Putamen (tissue), 1 donor: ENCODE measurements around the gene FAIM2.

Source experiments
- DNase-seq: peaks from one replicate; pipeline ENCODE4 v3.0.0-alpha.2; 2016; ENCODE audit warnings: low spot score

The FAIM2 gene

DNA sequence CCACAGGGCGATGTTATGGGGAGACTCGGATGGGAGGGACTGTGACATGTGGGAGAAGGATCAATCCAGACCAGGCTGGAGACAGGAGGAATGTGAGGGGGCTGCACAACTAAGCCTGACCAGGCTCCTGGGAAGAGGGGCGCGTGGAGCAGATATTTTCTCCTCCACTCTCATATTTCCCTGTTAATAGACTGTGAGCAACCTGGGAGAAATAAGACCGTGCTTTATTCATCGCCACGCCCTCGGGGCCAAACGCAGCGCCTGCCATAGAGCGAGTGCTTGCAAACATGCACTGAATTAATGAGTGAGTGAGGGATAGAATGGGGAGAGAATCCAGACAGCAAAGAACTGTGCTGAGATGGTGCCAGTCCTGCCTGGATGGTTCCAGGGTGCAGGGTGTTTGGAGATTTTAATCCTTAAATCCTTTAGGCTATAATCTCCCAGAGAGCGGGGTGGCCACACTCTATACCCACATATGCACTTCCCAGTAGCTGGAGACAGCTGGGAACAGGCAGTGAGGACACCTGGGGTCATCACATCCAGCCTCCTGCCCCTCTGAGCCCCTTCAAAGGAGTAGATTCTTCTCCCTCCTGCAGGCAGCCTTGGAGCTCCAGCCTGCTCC lies 13.6 kb upstream of the FAIM2 start:
- no peak for DNase-seq

DNA sequence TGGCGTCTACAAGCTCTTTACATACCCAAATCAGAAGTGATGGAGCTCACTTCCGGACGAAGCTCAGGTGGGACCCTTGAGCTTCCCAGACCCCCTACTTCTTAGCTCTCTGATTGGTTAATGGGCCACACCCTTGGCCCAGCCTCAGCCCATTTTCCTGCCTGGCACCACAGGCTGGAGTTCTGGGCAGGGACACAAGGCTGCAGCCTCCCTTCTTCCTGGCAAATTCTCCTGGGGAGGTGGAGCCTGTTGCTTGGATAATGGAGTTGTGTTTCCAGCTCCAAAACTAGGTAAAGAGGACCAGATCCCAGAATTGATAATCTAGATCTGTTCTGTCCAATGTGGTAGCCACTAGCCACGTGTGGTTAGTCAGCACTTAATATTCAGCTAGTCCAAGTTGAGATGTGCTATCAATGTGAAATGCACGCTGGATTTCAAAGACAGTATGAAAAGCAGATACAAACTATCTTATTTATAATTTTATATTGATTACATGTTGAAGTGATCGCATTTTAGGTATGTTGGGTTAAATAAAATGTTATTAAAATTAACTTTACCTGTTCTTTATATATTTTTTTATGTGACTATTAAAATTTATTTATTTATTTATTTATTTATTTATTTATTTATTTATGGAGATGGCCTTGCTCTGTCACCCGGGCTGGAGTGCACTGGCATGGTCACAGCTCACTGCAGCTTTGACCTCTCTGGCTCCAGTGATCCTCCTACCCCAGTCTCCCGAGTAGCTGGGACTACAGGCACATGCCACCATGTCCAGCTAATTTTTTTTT lies 12.6 kb upstream of the FAIM2 start:
- no peak for DNase-seq

DNA sequence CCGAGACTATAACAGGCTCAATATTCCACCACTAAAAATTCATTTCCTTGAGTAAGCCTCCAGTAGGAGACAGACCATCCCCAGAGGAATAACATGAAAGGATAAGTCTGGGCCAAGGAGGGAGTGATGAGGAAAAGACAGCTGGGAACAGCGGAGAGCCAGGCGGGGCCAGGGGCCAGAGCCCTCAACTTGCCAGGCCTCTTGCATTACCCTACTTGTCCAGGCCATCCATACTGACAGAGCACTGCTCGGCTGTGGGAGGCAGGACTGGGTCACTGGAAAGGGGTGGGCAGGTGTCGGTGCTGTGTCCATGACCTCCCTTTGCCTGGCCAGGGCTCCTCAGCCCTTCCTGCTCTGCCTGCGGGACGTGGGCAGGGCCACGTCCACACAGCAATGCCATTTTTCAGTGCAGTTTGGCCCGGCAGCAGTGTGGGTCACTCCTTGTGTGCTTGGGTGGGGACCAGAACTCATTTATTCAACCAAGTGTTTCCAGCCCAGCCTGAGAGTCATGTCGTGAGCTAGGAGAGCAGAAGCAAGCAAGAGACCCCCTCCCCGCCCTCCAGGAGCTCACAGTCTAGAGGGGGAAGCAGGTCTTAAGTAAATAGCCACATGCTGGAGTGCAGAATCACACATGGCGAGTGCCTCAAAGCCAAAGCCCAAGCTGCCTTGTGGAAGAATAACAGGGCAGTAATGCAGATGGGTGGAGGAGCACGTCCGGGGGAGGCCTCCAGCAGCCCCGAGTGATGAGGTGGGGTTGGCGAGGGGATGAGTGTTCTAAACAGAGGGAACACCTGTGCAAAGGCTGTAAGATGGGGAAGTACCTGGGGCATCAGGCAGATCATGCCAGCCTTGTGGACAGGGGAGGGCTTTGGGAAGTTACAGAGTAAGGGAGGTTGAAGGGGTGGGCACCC lies 8.9 kb upstream of the FAIM2 start:
- DNase-seq: no peak

DNA sequence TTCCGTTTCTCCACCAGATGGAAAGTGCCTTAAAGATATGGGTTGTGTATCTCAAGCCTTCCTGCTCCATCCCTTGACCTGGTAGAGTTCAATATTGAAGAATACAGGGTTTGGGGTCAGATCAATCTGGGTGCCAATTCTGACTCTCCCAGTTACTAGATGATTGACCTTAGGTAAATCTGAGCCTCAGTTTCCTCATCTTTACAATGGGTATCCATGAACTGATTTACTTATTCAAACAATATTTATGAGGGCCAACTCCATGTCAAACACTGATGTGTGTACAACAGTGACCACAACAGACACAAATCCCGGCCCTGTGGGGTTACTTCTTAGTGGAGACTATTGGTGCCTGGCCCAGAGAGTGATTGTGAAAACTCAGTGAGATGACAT lies 7.5 kb upstream of the FAIM2 start:
- no peak for DNase-seq

DNA sequence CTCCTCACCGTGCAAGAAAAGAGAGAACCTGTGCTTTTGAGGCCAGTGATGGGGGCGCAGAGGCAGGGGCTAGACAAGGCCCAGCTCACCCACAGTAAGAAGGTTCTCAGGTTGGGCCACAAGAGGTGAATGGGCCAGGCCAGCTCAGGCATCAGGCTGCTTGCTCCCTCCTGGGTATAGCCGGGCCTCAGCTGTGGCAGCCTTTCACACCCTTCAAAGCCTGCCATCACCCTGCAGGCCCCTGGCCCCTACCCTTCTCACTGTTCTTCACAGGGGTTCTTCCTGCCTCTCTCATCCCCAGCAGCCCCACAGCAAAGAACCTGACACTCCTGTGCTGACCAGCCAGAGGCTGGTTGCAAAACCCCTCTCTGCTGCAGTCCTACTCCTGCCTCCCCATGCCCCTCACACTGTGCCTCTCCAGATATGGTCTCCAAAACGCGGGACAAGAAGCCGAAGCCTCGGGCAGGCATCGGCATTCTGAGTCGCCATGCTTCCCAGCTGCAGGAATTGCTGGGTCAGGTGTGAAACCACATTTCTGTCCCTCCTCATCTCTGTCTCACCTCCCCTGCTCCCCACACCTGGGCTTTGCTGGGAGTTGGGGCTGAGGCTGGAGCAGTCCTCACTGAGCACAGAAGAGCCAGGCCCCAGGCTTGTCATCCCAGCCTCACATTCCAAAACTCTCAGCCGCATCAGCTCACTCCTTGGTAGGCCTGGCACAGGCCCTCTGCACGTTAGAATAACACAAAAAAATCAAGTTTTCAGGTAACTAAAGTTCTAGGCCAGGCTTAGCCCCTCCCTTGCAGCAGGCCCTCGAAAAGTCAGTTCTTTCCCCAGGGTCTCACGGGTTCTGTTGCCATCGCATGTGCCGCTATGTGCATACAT lies 6.9 kb upstream of the FAIM2 start:
- DNase-seq: no peak

DNA sequence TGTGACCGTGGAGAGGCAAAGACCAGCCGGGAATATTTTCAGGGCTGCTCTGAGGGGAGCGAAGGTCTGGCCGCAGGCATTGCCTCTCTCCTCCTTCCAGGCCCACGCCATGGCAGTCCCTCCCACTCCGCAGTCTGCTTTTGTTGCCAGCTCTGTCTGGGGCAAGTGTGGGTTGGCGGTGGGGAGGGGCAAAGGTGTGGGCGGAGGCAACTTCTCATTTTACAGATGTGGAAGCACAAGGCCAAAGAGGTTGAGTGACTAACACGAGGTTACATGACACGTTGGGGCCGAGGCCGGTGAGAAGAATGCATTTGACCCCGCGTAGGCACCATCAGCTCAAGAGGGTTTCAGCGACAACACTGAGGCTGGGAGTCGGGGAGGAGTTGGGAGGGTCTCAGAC lies 6.1 kb upstream of the FAIM2 start:
- DNase-seq: no peak

GRCh38 chr12:49909356-49909755 lies 5.7 kb upstream of the FAIM2 start:
- no peak for DNase-seq

DNA sequence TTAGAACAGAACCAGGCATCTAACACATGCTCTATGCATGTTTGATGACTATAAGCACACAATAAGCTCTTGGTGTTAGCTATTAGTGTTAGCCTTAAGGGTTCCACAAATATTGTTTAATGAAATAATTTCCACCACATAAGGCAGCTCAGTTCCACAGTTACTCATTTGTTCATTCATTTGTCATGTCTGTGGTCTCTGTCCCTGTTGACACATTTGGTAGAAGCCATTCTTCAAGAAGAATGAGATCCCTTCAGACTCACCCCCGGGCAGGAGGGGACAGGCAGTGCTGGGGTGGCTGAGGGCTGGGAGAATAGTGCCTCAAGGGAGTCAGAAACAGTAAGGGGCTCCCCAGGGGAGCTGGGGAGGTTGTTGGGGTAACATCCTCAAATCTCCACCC lies 3.7 kb upstream of the FAIM2 start:
- DNase-seq: no peak

GRCh38 chr12:49905718-49906314 lies 2.1 kb upstream of the FAIM2 start:
- no peak for DNase-seq

DNA sequence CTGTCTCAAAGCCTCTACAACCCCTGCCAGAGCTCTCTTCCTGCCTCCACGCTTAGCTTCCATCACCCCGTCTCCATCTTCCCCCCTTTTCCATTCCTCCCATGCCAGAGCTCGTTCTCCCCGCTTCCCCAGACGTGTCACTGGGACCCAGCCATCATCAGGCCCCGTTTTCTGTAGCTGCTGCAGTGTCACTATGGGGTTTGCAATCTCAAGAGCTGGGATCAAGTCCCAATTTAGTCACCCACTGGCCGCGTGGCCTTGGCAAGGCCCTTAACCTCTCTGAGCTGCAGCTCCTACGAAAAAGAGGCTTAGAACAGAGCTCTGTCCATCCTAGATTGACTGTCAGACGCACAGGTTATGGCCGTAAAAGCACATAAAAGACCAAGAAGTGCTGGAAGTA lies 901 bp upstream of the FAIM2 start:
- no peak for DNase-seq

DNA sequence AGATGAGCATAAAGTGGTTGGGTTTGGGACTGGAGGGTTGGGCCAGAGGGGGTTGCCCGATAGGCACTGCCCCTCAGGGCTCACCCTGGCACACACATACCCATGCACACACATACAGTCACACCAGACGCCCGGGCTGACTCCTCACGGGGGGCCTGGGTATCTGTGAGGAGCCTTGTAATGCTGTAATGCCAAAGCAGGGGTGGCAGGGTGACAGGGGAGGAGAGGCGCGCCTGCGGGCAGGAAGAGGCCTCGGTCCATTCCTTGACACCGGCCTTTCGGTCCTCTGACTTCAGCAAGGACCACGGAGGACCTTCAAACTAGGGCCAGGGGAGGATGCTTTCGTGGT lies 375 bp downstream of the FAIM2 start:
- DNase-seq: no peak

DNA sequence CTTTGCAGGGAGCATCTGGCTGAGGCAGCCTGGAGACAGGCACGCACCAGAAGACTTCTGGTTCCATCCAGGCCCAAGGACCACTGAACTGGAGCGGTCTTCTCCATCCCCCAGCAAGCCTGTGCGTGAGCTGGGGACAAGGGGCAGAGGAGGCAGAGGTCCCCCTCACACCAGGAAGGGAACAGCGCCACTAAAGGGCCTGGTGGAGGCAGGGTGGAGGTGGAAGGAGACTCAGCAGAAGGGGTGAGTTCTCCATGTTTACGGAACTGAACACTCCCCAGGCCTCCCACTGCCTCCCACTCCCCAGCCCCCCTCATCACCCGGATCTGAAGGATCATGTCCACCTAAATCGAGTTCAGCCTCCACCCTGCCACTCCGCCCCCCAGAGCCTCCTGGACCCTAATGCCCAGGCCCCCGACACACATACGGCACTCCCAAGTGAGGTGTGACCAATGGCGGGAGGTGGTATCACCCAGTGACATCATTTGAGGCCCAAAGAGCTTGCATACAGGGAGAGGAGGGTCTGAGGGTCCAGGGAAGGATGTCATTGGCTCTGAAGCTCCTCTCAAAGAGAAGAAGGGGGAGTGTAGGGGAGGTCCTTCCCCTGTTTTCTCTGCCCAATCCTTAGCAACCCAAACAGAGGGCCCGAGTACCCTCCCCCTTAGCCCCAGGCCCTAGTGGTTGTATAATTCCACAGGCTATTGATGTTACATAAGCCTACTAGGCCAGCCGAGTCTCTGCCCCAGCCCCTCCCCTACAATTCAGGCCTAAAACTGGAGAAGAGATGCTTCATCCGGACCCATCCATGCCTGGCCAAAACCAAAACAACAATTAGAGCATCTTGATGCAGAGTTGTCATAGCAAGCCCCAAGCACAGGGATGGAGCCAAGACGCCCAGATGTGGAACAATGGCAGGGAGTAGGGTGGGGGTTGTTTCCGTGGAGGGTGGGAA lies 1.0 kb downstream of the FAIM2 start:
- peak; percentile 73 for DNase-seq

DNA sequence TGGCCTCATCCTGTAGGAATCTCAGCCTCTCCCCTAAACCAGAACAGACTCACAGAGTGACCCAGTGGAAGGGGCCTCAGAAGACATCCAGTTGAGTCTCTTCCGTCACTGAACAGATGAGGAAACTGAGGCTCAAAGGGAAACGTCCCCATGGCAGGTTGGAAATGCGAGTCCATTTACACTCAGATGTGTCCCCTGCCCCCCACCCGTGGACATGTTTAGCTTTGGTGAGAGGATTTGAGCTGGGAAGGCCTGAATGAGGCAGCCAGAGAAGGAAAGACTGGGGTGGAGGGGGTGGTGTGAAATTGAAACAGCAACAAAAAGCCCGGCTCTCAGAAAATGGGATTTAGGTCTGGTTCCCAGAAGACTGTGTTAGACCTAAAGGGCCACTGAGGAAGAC lies 1.7 kb downstream of the FAIM2 start:
- DNase-seq: no peak

- DNase-seq: no peak
Observed at GRCh38 chr12:49901026-49901425, 2.7 kb downstream of the FAIM2 start.

- DNase-seq: no peak
Observed at GRCh38 chr12:49900371-49900770, 3.3 kb downstream of the FAIM2 start.

DNA sequence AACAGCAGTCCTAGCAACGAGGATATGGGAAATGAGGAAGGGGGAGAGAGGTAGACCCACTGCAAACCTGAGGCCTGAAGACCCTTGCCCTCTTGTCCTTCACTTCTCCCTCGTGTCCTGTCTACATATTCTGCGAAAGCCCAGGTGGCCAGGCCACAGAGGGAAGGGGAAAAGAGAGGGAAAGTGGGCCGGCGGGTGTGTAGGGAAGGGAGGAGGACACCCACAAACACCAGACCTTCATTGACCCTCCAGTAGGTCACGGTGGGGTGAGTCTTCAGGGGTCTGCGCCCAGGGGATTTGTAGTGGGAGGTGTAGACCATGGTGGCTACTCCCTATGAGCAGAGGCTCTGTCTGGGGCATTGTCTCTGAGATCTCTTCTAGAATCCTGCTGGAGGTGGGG lies 3.8 kb downstream of the FAIM2 start:
- DNase-seq: no peak

- no peak for DNase-seq
Observed at GRCh38 chr12:49899286-49899843, 4.3 kb downstream of the FAIM2 start.

- DNase-seq: no peak
Observed at GRCh38 chr12:49897276-49897675, 6.4 kb downstream of the FAIM2 start.

DNA sequence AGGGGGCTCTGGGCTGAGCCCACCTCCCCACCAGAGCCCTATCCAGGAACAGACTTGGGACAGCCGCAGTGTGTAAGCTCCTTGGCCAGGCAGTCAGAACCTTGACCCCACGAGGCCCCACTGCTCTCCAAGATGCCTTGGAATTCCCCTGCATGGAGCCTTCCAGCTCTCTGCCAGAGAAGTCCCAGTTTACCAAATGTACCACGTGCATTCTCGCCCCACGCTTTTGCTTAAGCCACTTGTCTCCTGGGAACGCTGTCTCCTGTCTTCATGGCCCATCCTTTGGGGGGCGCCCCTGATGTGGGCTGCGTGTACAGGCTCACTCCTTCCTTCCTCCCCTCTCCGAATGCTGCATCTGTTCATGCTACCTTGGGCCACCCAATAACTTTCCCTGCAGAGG lies 7.9 kb downstream of the FAIM2 start:
- no peak for DNase-seq

DNA sequence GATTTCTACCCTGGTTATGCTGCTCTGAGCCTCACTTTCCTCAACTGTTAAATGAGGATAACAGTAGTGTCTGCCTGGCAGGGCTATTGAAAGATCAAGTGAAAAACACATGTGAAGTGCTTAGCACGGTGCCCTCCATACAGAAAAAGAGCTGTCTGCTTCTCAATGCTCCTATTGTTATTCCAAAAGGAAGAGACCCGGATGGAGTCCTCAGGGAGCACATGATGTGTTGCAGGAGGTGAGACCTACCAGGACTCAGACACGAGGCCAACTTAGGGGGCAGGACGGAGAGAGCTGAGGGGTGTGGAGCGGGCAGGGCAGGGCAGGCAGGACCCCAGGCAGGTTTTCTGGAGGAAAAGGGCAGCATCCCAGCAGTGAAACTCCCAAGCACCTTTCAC lies 8.9 kb downstream of the FAIM2 start:
- no peak for DNase-seq
